GM18508 (cell line): ENCODE results near the gene CD36.

Source experiments
- ATAC-seq: cut with Tn5 transposase; IDR thresholded peaks from one replicate; pipeline ENCODE4 v1.9.1; 2021; ENCODE audit warnings: moderate number of reproducible peaks; ENCODE audit not compliant: insufficient read depth, unreplicated experiment

CD36 gene

GRCh38 chr7:80637911-80638765 is at the start of gene CD36:
Gene CD36 (plus strand): TSS chr7:80638642. CDS start chr7:80646741, 8,099 bp downstream.
- peak; percentile 89 for ATAC-seq

DNA sequence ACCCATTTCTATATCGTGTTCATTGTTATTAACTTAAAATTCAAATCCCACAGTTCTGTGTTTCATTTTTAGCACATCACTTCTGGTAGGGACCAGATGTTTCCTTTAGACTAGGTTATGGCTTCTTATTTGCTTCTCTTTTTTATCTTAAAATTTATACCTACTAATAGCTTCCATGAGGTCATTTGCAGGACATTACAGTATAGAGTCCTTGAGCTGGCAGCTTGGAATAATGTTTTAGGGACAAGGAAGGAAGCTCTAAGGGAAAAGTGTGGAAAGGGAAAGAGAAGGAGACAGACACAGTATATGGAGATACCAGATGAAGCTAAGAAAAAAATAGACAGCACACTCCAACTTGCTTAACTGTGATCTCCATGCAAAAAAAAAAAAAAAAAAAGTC is 48.8 kb upstream of the CD36 start:
- ATAC-seq: no peak

GRCh38 chr7:80591654-80592053 is 46.8 kb upstream of the CD36 start:
- no peak for ATAC-seq

DNA sequence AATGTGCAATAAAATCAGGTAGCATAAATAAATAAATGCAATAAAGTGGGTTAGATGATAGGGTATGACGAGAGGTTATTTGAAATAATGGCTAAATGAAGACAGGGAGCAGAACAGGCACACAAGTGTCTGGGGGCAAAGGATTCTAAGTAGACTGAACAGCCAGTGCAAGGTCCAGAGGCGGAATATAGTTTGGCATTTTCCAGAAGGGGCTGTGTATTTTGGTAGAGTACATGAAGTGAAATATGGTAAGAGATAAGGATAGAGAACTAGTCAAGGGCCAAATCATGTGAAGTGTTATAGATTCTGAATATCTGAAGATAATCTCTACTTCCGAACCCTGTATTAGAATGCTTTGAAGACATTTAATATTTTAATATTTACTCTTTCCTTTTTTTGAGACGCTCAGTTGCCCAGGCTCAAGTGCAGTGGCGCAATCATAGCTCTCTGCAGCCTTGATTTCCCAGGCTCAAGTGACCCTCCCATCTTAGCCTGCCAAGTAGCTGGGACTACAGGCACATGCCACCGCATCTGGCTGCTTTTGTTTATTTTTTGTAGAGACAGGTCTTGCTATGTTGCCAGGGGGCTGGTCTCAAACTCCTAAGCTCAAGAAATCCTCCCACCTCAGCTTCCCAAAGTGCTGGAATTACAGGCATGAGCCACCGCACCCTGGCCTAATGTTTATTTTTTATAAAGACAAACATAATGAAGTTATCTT is 44.4 kb upstream of the CD36 start:
- ATAC-seq: no peak

- ATAC-seq: no peak
Measured at GRCh38 chr7:80596933-80597517, 41.4 kb upstream of the CD36 start.

DNA sequence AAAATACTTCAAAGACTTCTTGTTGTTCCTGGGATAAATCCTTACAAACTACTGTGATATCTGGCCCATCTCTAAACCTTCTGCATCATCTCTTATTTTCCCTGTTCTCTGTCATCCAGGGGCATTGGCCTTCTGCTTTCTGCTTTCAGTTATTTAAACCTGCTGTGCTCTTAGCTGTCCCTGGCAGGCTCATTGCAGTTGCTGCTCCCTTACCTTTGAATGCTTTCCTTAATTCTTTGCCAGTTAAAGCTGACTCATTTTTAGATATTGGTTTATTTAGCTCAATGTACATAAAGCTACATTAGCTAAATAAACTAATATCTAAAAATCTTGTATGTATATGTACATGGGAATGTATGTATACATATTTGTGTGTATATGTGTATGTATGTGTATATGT is 40.6 kb upstream of the CD36 start:
- no peak for ATAC-seq

GRCh38 chr7:80600046-80600445 is 38.4 kb upstream of the CD36 start:
- ATAC-seq: no peak

- no peak for ATAC-seq
Measured at GRCh38 chr7:80601999-80602398, 36.4 kb upstream of the CD36 start.

DNA sequence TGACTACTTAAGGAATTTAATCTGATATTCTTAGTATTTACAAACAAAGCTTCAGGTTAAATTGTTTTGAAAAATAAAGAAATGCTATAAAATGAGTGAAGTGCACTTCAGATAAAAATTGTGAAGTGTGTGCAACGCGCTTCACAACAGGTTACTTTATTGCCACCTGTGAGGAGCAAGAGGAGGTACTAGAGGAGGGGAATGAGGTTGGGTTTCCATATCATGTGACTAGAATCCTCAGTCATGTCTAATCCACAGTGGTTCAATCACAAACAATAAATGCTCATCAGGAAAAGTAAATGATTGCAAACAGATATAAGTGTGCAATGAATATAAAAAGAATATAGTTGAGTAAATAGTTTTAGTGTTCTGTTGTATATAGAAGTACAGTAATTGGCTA is 34.5 kb upstream of the CD36 start:
- no peak for ATAC-seq

- no peak for ATAC-seq
Measured at GRCh38 chr7:80604436-80604835, 34.0 kb upstream of the CD36 start.

DNA sequence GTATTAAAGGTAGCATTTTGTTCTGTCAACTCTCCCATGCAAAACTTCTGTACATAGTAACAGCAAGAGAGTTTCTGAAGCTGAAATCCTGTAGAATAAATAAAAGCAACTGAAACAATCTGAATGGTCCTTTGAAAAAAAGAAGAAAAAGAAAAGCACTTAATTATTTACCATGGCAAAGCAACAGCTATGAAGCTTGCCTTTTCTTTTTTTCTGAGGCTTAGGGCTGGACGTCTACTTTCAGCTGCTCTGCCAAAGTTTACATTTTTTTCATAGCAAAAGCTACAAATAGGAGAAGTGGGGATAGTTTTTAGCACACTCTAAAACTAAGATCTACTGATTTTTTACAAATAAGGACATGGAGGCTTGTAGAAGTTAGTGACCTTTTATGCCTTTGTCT is 31.3 kb upstream of the CD36 start:
- ATAC-seq: no peak

- no peak for ATAC-seq
Measured at GRCh38 chr7:80608336-80608735, 30.1 kb upstream of the CD36 start.

DNA sequence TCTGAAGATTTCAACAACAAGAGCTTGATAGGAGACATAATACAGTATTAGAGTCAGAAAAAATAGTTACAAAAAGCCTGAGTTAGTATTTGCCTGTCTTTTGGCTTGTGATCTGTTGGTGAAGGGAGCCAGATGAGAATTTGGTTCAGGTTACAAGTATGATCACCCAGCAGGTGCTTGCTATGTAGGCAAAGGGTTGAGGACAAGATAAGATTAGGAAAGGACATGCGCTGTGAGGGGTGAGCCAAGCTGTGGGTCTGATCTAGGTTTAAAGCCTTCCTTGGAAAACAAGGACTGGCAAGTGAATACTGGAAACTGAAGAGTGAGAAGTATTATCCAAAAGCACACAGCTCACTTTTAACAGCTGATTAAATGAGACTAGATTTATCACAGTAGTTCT is 28.7 kb upstream of the CD36 start:
- ATAC-seq: no peak

DNA sequence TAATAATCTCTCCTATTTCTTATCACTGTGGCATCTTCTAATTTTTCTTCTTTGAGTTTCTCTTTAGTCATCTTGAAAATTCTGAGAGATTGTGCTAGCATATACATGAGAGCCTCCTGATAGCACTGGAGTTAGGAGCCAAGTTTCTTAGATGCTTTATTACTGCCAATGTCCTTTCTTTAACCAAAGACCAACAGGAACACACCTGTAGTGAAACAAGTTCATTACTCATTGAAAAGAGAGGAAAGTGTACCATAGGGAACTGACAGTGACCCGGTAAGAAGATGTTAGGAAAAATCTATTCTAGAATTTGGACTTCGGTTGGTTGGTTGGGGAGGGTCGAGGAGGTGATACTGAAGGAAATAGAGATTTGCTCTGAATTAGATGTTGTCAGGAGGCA is 27.1 kb upstream of the CD36 start:
- ATAC-seq: no peak

DNA sequence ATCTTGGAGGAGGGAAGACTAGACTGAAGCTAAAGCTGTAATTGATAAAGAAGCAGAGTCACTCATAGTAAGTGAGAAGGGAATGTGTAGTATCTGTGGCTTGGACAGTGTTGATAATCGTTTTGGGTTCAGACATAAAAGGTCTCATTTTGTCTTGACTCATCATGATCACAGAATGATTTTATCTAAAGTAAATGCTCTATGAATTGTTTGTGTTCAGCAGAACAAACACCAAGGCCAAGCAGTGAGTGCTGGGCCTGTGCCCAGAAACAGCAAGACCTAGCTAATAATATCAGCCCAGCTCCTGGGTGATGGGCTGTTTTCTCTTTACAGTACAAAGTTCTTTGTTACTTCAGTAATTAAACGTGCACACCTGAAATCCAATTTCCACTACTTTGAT is 26.7 kb upstream of the CD36 start:
- ATAC-seq: no peak

DNA sequence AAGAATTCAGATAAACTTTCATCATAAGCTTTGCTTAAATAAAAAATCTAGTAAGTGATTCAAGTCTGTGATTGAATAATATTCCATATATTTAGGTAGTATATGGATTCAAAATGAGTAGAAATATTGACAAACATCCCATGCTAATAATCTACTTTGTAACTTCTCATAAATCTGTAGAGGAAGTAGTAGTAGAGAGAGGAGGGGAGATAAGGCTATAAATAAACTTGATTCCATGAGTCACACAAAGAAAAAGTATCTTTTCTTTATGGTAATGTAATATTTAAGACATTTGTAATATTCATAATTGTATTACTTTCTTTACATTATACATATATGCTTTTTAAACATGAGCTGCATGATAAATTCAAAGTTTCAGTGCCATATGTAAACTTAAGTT is 25.6 kb upstream of the CD36 start:
- ATAC-seq: no peak

DNA sequence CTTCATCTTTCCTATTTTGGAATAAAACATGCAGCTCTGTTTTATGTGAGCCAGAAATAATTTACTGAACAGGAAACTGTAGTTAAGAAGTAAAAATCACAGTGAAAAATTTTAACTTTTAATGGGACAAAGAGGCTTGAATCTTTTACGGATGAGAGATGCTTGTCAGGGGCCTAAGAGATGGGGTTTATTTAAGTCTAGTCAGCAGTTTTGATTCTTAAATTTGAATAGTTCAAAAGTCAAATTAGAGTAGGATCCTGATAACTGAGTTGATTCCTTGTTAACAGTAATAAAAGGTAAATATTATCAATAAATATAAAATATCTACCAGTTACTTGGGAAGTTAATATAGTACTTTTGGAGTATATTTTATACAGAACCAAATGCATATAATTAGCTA is 24.9 kb upstream of the CD36 start:
- no peak for ATAC-seq

DNA sequence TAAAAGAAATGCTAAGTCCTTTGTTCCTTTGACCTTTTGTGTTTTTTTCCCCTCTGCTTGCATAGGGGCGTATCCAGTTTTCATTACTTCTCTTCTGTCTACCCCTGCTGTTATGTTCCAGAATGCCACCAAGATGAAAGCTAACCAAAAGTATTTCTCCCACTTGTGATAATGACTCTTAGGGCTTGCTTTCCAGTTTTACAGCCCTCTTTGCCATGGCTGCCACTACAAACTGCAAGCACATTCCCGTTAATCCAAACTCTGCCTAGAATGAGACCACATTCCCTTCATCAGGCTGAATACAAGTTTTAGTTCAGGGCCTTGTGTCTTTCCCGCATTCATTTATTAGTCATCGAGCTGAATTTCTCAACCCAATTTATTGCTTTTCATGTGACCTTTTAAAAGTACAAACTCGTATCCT is 23.6 kb upstream of the CD36 start:
- no peak for ATAC-seq

GRCh38 chr7:80618096-80618495 is 20.3 kb upstream of the CD36 start:
- no peak for ATAC-seq

GRCh38 chr7:80619741-80620140 is 18.7 kb upstream of the CD36 start:
- no peak for ATAC-seq

DNA sequence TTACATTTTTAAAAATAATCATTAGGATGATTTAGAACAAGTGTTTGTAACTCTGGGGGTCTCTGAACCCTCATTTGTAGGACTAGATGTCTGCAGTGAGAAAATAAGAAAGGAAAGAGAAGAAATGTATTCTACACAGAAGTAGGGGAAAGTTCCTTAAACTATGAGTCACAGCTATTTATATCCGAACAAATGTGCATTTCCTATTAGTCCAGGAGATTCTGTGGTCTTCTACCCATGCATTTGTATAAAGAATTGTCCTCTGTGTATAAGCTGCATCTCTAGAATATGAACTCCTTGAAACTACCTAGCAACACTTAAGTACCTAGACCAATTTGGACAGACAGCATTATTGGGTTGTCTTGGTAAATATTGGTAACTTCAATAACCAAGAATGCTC is 15.9 kb upstream of the CD36 start:
- ATAC-seq: no peak
